NCI-H774 (cell line): ENCODE measurements around the gene FITM1.

Experiments used
- DNase-seq: peaks from one replicate; lab custom pipeline; 2025; lab: John Stamatoyannopoulos, UW

FITM1 gene

DNA sequence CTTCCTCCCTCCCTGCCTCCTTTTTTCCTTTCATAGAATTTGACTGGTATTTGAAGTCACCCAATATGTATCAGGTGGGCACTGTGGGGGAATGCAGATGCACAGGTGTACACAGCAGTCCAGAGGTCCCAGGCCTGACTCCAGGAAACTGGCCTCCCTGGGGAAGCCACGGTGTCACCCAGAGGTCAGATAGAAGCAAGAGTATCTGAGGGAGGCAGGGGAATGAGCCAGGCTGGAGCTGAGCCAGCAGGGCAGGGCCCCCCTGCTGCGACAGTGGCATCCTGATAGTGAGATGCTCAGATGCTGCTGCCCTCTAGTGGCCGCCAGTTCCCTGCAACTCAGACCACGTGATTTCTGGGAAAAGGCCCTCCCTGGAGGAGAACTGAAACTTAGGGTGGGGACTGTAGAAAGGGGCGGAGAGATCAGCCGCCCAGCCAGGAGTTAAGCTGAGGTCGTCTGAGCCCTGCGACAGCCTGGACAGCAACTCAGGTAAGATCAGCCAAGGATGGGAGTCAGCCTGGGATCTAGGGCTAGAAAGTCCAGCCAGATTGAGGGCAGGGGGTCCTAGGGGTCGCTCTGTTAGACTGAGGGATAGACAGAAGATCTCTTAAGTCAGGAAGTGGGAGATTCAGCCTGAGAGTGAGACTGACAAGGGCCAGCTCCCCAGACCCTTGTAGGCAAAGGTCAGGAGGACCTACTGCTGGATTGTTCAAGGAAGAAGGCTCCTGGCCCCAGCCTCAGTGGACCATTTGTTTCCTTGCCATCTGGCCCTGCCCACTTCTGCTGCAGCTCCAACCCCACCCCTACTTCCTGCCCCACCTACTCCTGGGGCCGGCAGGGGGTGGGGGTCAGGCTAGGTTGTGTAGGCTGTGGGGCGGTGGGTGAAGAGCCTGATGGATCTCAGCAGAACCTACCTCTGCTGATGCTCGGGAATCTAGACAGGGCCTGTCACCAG is 30.7 kb downstream of the FITM1 start, which contains the start of gene IRF9:
IRF9 (plus strand) TSS at position 416 of the 955 bp plus-strand sequence. CDS start 880 bp downstream, outside the sequence.
- DNase-seq: peak; percentile 89

- no peak for DNase-seq
These were observed 31.6 kb downstream of the FITM1 start for GRCh38 chr14:24162093-24162492.

GRCh38 chr14:24164518-24164991 is 34.1 kb downstream of the FITM1 start:
- DNase-seq: no peak

GRCh38 chr14:24165785-24166184 is 35.3 kb downstream of the FITM1 start:
- no peak for DNase-seq

DNA sequence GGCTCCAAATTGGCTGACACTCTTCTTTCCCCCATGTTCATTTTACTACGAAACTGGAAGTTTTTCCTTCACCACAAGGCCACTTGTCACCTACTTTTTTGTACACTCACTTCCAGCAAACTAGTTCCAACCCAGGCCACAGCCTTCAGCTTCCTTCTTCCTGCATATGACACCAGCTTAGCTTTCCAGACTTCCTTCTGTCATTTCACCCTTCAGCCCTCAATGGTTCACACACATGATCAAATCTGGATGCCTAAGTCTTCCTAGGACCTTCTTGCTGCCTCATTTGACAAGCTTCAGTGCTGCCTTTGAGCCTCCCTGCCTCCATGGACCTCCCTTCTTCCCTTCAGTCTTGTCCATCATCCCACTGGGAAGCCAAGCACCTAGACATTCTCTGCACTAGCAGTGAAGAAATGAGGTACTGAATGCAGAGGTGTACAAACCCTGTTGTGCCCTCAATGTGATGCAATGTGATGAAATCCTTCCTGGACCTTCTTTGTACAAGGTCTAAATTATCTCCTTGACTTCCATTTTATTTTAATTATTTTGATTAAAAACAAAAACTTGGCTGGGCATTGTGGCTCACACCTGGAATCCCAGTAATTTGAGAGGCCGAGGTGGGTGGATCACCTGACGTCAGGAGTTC is 37.1 kb downstream of the FITM1 start:
- no peak for DNase-seq

- peak; percentile 98 for DNase-seq
These were observed 41.2 kb downstream of the FITM1 start, which contains the start of gene REC8 for GRCh38 chr14:24171422-24172260. Gene REC8 (plus strand): TSS chr14:24172080. CDS start chr14:24172553, 473 bp downstream.

- no peak for DNase-seq
These were observed 41.9 kb downstream of the FITM1 start for GRCh38 chr14:24172261-24172860.

DNA sequence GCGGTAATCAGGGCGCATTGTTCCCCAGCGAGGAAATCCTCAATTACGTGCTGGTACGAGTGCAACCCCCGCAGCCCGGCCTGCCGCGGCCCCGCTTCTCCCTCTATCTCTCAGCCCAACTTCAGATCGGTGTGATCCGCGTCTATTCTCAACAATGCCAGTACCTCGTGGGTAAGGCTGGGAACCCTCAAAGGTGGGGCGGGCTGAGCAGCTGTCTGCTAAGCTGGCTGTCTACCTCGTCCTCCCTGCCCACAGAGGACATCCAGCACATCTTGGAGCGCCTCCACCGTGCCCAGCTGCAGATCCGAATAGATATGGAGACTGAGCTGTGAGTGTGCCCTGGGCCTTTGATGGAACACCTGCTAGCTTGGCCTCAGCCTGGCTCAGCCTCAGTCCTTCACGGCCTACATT is 42.4 kb downstream of the FITM1 start:
- no peak for DNase-seq

- no peak for DNase-seq
These were observed 46.1 kb downstream of the FITM1 start for GRCh38 chr14:24176599-24176998.

DNA sequence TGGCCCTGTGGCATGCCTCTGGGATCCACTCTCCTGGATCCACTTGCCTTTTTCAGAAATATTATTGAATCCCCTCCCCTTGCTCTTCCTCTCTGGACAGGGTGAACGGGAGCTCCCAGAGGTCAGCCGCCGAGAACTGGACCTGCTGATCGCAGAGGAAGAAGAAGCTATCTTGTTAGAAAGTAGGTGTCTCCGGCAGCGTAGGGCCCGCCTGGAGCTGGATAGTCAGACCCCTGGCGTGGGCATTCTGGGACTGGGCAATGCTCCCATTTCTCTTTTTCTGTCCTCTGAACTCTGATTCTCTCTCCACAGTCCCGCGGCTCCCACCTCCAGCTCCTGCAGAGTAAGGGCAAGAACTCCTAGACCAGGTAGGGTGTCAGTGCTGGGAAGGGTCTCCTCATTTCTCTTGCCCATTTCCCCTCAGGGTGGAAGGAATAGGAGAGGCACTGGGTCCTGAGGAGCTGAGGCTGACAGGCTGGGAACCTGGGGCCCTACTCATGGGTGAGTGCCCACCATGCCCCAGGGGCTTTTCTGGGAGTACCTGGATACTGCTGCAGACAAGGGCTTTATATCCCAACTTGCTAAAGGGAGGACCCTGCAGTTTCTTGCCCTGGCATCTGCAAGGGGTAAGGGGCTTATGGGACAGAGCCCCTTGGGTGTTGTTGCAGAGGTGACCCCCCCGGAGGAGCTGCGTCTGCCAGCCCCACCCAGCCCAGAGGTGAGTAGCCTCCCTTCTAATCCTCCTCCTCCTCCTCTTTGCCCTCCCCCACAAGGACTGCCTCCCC is 46.8 kb downstream of the FITM1 start:
- DNase-seq: no peak

GRCh38 chr14:24177891-24178290 is 47.4 kb downstream of the FITM1 start:
- no peak for DNase-seq

- no peak for DNase-seq
These were observed 48.1 kb downstream of the FITM1 start for GRCh38 chr14:24178399-24179178.

DNA sequence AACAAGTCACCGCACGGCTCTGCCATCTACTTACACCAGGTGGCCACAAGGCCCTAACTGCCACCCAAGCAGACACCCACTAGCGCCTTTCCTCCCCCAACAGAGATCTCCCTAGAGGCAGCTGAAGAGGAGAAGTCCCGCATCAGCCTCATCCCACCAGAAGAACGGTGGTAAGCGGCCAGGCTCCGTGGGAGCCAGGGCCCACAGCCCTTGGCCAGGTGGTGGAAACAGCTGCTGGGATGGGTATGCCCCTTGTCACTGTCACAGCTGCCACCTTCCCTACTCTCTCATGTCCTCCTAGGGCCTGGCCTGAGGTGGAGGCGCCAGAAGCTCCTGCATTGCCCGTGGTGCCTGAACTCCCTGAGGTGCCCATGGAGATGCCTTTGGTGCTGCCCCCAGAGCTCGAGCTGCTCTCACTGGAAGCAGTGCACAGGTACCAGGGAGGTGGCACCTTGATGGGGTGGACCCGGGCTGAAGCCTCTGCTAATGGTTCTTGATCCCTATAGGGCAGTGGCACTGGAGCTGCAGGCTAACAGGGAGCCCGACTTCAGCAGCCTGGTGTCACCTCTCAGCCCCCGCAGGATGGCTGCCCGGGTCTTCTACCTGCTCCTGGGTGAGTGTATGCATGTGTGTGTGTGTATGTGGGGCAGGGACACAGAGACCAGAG is 49.0 kb downstream of the FITM1 start:
- DNase-seq: no peak

- DNase-seq: no peak
These were observed 49.7 kb downstream of the FITM1 start for GRCh38 chr14:24179961-24180796.

- DNase-seq: no peak
These were observed 51.1 kb downstream of the FITM1 start for GRCh38 chr14:24181371-24182077.
